Myocyte (in vitro differentiated cells): Measurements from ENCODE around the gene CCDC54. TPM values are rescaled to one million over a fixed set of nuclear protein-coding genes. Genes with fewer than 3 reads are reported as not detected.
A peak's percentile ranks its signal among the peaks of the same experiment; 100 is the strongest.
"Not testable (repeated sequence)": the region's sequence is repeated elsewhere in the genome, so short reads cannot be mapped to it uniquely, and the experiment has no call there.

Experiments used
- DNase-seq: peaks from one replicate; pipeline ENCODE4 v3.0.0-alpha.2; 2012; ENCODE audit warnings: low read depth
- polyA plus RNA-seq: library from polyadenylated mRNA; unstranded; fragments of >200 nt; gene quantifications from one replicate; pipeline ENCODE4 v1.2.1, GENCODE V29; 2012; ENCODE audit warnings: missing spikeins
- total RNA-seq: library from RNA; depleted of rRNA; stranded (reverse); fragments of >200 nt; gene quantifications from 2 replicates; pipeline ENCODE4 v1.2.3, GENCODE V29; 2014

The CCDC54 gene
- total RNA-seq: not detected in 2 replicates
- polyA plus RNA-seq: 0.63 TPM

GRCh38 chr3:107377151-107377550, at the start of gene CCDC54:
CCDC54 (plus strand) TSS chr3:107377439; CDS start chr3:107377588, 149 bp downstream.
- DNase-seq: no peak

GRCh38 chr3:107328069-107328468, 49.2 kb upstream of the CCDC54 start:
- no peak for DNase-seq

GRCh38 chr3:107329088-107329487, 48.2 kb upstream of the CCDC54 start:
- DNase-seq: no peak

GRCh38 chr3:107339690-107340089, 37.5 kb upstream of the CCDC54 start:
- not testable (repeated sequence) for DNase-seq

- DNase-seq: no peak
Measured at GRCh38 chr3:107344722-107345121, 32.5 kb upstream of the CCDC54 start.

GRCh38 chr3:107345822-107346405, 31.3 kb upstream of the CCDC54 start:
- peak; percentile 18 for DNase-seq

GRCh38 chr3:107346564-107346963, 30.7 kb upstream of the CCDC54 start:
- DNase-seq: no peak

GRCh38 chr3:107347751-107348150, 29.5 kb upstream of the CCDC54 start:
- no peak for DNase-seq

GRCh38 chr3:107356706-107357105, 20.5 kb upstream of the CCDC54 start:
- no peak for DNase-seq

- DNase-seq: no peak
Measured at GRCh38 chr3:107361633-107362032, 15.6 kb upstream of the CCDC54 start.

- no peak for DNase-seq
Measured at GRCh38 chr3:107365051-107365450, 12.2 kb upstream of the CCDC54 start.

- DNase-seq: peak; percentile 3
Measured at GRCh38 chr3:107366766-107367165, 10.5 kb upstream of the CCDC54 start.

GRCh38 chr3:107367353-107367752, 9.9 kb upstream of the CCDC54 start:
- peak; percentile 38 for DNase-seq

- no peak for DNase-seq
Measured at GRCh38 chr3:107368654-107369398, 8.4 kb upstream of the CCDC54 start.

- DNase-seq: no peak
Measured at GRCh38 chr3:107369791-107370190, 7.4 kb upstream of the CCDC54 start.

- DNase-seq: no peak
Measured at GRCh38 chr3:107370907-107371306, 6.3 kb upstream of the CCDC54 start.

GRCh38 chr3:107372506-107372905, 4.7 kb upstream of the CCDC54 start:
- DNase-seq: no peak

GRCh38 chr3:107373896-107374295, 3.3 kb upstream of the CCDC54 start:
- DNase-seq: no peak

GRCh38 chr3:107375682-107376081, 1.6 kb upstream of the CCDC54 start:
- no peak for DNase-seq

GRCh38 chr3:107382631-107383030, 5.4 kb downstream of the CCDC54 start:
- no peak for DNase-seq

- DNase-seq: no peak
Measured at GRCh38 chr3:107384428-107384827, 7.2 kb downstream of the CCDC54 start.

GRCh38 chr3:107384907-107385306, 7.7 kb downstream of the CCDC54 start:
- no peak for DNase-seq

GRCh38 chr3:107387555-107387954, 10.3 kb downstream of the CCDC54 start:
- no peak for DNase-seq
